Spleen (tissue), 7 donors: ENCODE data around the gene ZNF780B.

Experiments
- CTCF ChIP-seq, 11 experiments: fragments of 200-600 bp in 7 of 11; fragments of 450-650 bp in 4 of 11; sonication (generic) in 4 of 11; IDR thresholded peaks in 8 of 11; conservative IDR thresholded peaks in 3 of 11; 1 replicate in 7 of 11; 2 replicates in 4 of 11; pipeline versions ENCODE4 v1.4.0 to v1.8.0; 2016 to 2021; ENCODE audit warnings: antibody characterized with exemption in 11 of 11, inconsistent platforms in 4 of 11, mild to moderate bottlenecking in 1 of 11
- POLR2AphosphoS5 ChIP-seq, 3 donors: sonication (generic); formaldehyde crosslinking; IDR thresholded peaks; one replicate each; pipeline ENCODE4 v1.5.1; 2017; ENCODE audit warnings: antibody characterized with exemption in 3 of 3
- donor health status: DM: no; HTN: no; CAD: no; lungs with moderate emphysema.
- donor health status: DM: no; HTN: no; CAD: no.
- donor health status: DM: no; HTN: no; CAD: no.

- TF ChIP-seq POLR2AphosphoS5 (IDR thresholded peaks at IDR 0.05) (no peak), CTCF (IDR thresholded peaks at IDR 0.05 in 8 of 11, conservative IDR thresholded peaks at IDR 0.05 in 3 of 11) (no peak)
Observed at GRCh38 chr19:40078377-40078776, 22.3 kb upstream of the ZNF780B start.
